Thoracic aorta (tissue), 2 donors: Measurements from ENCODE around the gene PTCHD4. TPM values are rescaled to one million over a fixed set of nuclear protein-coding genes. Genes with fewer than 3 reads are reported as not detected.

ENCODE experiments used
- ATAC-seq: fragments of 150-250 bp; one replicate; pipeline ENCODE4 v1.8.0; 2017; ENCODE audit warnings: low read depth; ENCODE audit not compliant: insufficient number of reproducible peaks, low FRiP score
- DNase-seq: peaks from one replicate; pipeline ENCODE4 v3.0.0-alpha.2; 2020; ENCODE audit warnings: low spot score
- H3K27ac ChIP-seq, 2 donors: fragments of 200-600 bp; sonication (generic); 1 replicate in 1 of 2; 2 replicates in 1 of 2; pipeline ENCODE4 v1.5.1; 2016; ENCODE audit warnings: mild to moderate bottlenecking in 2 of 2, moderate library complexity in 2 of 2
- H3K27me3 ChIP-seq: fragments of 200-600 bp; sonication (generic); replicated peaks from 2 replicates; pipeline ENCODE4 v1.6.0; 2016; ENCODE audit warnings: mild to moderate bottlenecking; ENCODE audit not compliant: insufficient read depth
- H3K36me3 ChIP-seq: fragments of 200-600 bp; sonication (generic); one replicate; pipeline ENCODE4 v1.5.1; 2016
- H3K4me1 ChIP-seq, 2 donors: fragments of 200-600 bp; sonication (generic); 1 replicate in 1 of 2; 2 replicates in 1 of 2; pipeline versions ENCODE4 v1.5.1 to v1.6.0; 2016; ENCODE audit warnings: low read depth in 2 of 2, mild to moderate bottlenecking in 1 of 2; ENCODE audit not compliant: control insufficient read depth in 1 of 2
- H3K4me3 ChIP-seq: fragments of 200-600 bp; sonication (generic); 2 replicates; pipeline ENCODE4 v1.5.1; 2016; ENCODE audit warnings: mild to moderate bottlenecking
- H3K9me3 ChIP-seq: fragments of 200-600 bp; sonication (generic); 2 replicates; pipeline ENCODE4 v1.5.1; 2016
- CTCF ChIP-seq: fragments of 200-600 bp; sonication (generic); IDR thresholded peaks from one replicate; pipeline ENCODE4 v1.5.1; 2019; ENCODE audit warnings: antibody characterized with exemption
- total RNA-seq, 2 donors: library from RNA; depleted of rRNA; stranded (reverse); fragments of >200 nt; gene quantifications; one replicate each; pipeline versions ENCODE4 v1.1.0 to v1.2.3, GENCODE V29; 2016

The PTCHD4 gene
- total RNA-seq, 2 donors from 2014 or later = 2.7 to 4.9 TPM

GRCh38 chr6:48086187-48086586 lies 24.8 kb downstream of the PTCHD4 start:
- Histone ChIP-seq H3K4me1 (no peaks in the 10 kb centered on the region), H3K36me3 (no peaks in the 10 kb centered on the region), H3K9me3 (no peaks in the 10 kb centered on the region), H3K4me3 (no peak overlapping the region), H3K27me3 (no peaks in the 10 kb centered on the region), H3K27ac (no peak overlapping the region)
- ATAC-seq (no peak), DNase-seq (no peak)
- no peak for TF ChIP-seq CTCF

- no peaks in the 10 kb centered on the region for H3K27me3 ChIP-seq
- H3K4me1 ChIP-seq = no peaks in the 10 kb centered on the region
- H3K9me3 ChIP-seq = no peaks in the 10 kb centered on the region
- no peak for DNase-seq
- ATAC-seq = no peak
- no peaks in the 10 kb centered on the region for H3K36me3 ChIP-seq
- H3K4me3 ChIP-seq = no peak overlapping the region
- no peak overlapping the region for H3K27ac ChIP-seq
- no peak for TF ChIP-seq CTCF
Observed at GRCh38 chr6:48085131-48085741, 25.8 kb downstream of the PTCHD4 start.

- no peak overlapping the region for H3K27ac ChIP-seq
Observed at GRCh38 chr6:48084201-48084600, 26.8 kb downstream of the PTCHD4 start.

GRCh38 chr6:48080227-48081009 lies 30.6 kb downstream of the PTCHD4 start:
- H3K27ac ChIP-seq = no peak overlapping the region
- H3K9me3 ChIP-seq = no peaks in the 10 kb centered on the region
- no peaks in the 10 kb centered on the region for H3K27me3 ChIP-seq
- H3K4me3 ChIP-seq = no peak overlapping the region
- ATAC-seq (no peak), DNase-seq (no peak)
- no peak for TF ChIP-seq CTCF
- no peaks in the 10 kb centered on the region for H3K36me3 ChIP-seq
- H3K4me1 ChIP-seq = no peaks in the 10 kb centered on the region

More at GRCh38 chr6:48084201-48084600, 26.8 kb downstream of the PTCHD4 start:
- Histone ChIP-seq H3K9me3 (no peaks in the 10 kb centered on the region), H3K4me3 (no peak overlapping the region), H3K36me3 (no peaks in the 10 kb centered on the region), H3K4me1 (no peaks in the 10 kb centered on the region), H3K27me3 (no peaks in the 10 kb centered on the region)
- no peak for TF ChIP-seq CTCF
- no peak for DNase-seq
- ATAC-seq = no peak

- H3K9me3 ChIP-seq = no peaks in the 10 kb centered on the region
- ATAC-seq = no peak
- H3K4me1 ChIP-seq = no peaks in the 10 kb centered on the region
- no peaks in the 10 kb centered on the region for H3K27me3 ChIP-seq
- H3K36me3 ChIP-seq = no peaks in the 10 kb centered on the region
- DNase-seq = no peak
- H3K27ac ChIP-seq = no peak overlapping the region
- no peak overlapping the region for H3K4me3 ChIP-seq
- no peak for TF ChIP-seq CTCF
Observed at GRCh38 chr6:48078120-48078519, 32.9 kb downstream of the PTCHD4 start.
